ENCODE data around the gene ADCY2. TPM values are rescaled to one million over a fixed set of nuclear protein-coding genes. Genes with fewer than 3 reads are reported as not detected.

ADCY2 gene
- total RNA-seq, 1 experiment from 2014 or later, result 0.21 TPM

- no peak for DNase-seq (ENCODE audit: low read depth in 1 of 2, low spot score in 2 of 2)
- Histone ChIP-seq H3K36me3 (no peaks in the 10 kb centered on the region), H3K9me3 (replicated peaks) (no peaks in the 10 kb centered on the region; the same call in 1 of the 2 replicates), H3K4me1 (replicated peaks) (no peaks in the 10 kb centered on the region), H3K4me3 (no peak overlapping the region), H3K27ac (no peak overlapping the region), H3K27me3 (replicated peaks) (no peaks in the 10 kb centered on the region)
Observed at GRCh38 chr5:7837403-7837802, 441.5 kb downstream of the ADCY2 start.

- no peaks in the 10 kb centered on the region for H3K36me3 ChIP-seq
- peaks cover 6% of the 10 kb centered on the region; the same call in 1 of the 2 replicates for H3K27me3 ChIP-seq (replicated peaks)
- no peaks in the 10 kb centered on the region for H3K4me1 ChIP-seq (replicated peaks)
- no peak overlapping the region for H3K27ac ChIP-seq
- no peaks in the 10 kb centered on the region for H3K9me3 ChIP-seq (replicated peaks)
- no peak for DNase-seq (ENCODE audit: low read depth in 1 of 2, low spot score in 2 of 2)
- no peak overlapping the region for H3K4me3 ChIP-seq
Observed at GRCh38 chr5:7842531-7842930, 446.6 kb downstream of the ADCY2 start.

DNA sequence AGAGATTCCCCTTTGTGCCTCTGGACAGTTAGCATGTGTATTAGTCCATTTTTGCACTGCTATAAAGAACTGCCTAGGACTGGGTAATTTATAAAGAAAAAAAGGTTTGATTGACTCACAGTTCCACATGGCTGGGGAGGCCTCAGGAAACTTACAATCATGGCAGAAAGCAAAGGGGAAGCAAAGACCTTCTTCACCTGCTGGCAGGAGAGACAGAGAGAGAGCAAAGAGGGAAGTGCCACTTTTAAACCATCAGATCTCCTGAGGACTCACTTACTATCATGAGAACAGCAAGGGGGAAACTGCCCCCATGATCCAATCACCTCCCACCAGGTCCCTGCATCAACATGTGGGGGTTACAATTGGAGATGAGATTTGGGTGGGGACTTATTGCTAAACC, 449.0 kb downstream of the ADCY2 start:
- Histone ChIP-seq H3K4me1 (replicated peaks) (no peaks in the 10 kb centered on the region), H3K27me3 (replicated peaks) (peaks cover 10% of the 10 kb centered on the region; the same call in 1 of the 2 replicates), H3K36me3 (no peaks in the 10 kb centered on the region), H3K4me3 (no peak overlapping the region), H3K9me3 (replicated peaks) (no peaks in the 10 kb centered on the region), H3K27ac (no peak overlapping the region)
- no peak for DNase-seq (ENCODE audit: low read depth in 1 of 2, low spot score in 2 of 2)

- Histone ChIP-seq H3K27me3 (replicated peaks) (peaks cover 10% of the 10 kb centered on the region; the same call in 1 of the 2 replicates), H3K36me3 (no peaks in the 10 kb centered on the region), H3K27ac (no peak overlapping the region), H3K9me3 (replicated peaks) (no peaks in the 10 kb centered on the region), H3K4me1 (replicated peaks) (no peaks in the 10 kb centered on the region), H3K4me3 (no peak overlapping the region)
- no peak for DNase-seq (ENCODE audit: low read depth in 1 of 2, low spot score in 2 of 2)
Observed at GRCh38 chr5:7845557-7845956, 449.6 kb downstream of the ADCY2 start.

- DNase-seq (ENCODE audit: low read depth in 1 of 2, low spot score in 2 of 2), result no peak
- peaks cover 17% of the 10 kb centered on the region for H3K27me3 ChIP-seq (replicated peaks)
- H3K27ac ChIP-seq, result no peak overlapping the region
- H3K4me1 ChIP-seq (replicated peaks), result peaks cover 6% of the 10 kb centered on the region
- H3K4me3 ChIP-seq, result no peak overlapping the region
- no peaks in the 10 kb centered on the region for H3K36me3 ChIP-seq
- H3K9me3 ChIP-seq (replicated peaks), result peaks cover 3% of the 10 kb centered on the region
Observed at GRCh38 chr5:7846327-7846726, 450.4 kb downstream of the ADCY2 start.

DNA sequence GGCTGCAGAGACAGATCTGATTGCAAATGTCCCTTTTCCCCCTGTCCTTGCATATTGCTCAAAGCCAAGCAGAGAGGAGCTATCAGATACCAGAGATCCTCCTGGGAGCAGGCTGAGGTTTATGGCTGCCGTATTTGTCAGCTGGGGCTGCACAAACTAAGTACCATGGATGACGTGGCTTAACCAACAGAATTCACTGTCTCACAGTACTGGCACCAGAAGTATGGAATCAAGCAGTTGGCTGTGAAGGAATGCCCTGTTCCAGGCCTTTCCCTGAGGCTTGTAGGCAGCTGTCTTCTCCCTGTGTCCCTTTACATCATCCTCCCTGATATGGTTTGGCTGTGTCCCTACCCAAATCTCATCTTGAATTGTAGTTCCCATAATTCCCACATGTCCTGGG, 452.4 kb downstream of the ADCY2 start:
- H3K4me1 ChIP-seq (replicated peaks), result peaks cover 6% of the 10 kb centered on the region
- H3K27me3 ChIP-seq (replicated peaks), result peaks cover 20% of the 10 kb centered on the region
- H3K36me3 ChIP-seq, result no peaks in the 10 kb centered on the region
- DNase-seq (ENCODE audit: low read depth in 1 of 2, low spot score in 2 of 2), result no peak
- H3K4me3 ChIP-seq, result no peak overlapping the region
- no peak overlapping the region for H3K27ac ChIP-seq
- H3K9me3 ChIP-seq (replicated peaks), result peaks cover 3% of the 10 kb centered on the region

GRCh38 chr5:7849681-7850394, 453.9 kb downstream of the ADCY2 start:
- peaks cover 6% of the 10 kb centered on the region for H3K4me1 ChIP-seq (replicated peaks)
- no peak overlapping the region for H3K4me3 ChIP-seq
- H3K36me3 ChIP-seq, result no peaks in the 10 kb centered on the region
- H3K27ac ChIP-seq, result no peak overlapping the region
- peaks cover 15% of the 10 kb centered on the region for H3K27me3 ChIP-seq (replicated peaks)
- DNase-seq (ENCODE audit: low read depth in 1 of 2, low spot score in 2 of 2), result no peak
- peaks cover 3% of the 10 kb centered on the region for H3K9me3 ChIP-seq (replicated peaks)

GRCh38 chr5:7850395-7851239, 454.7 kb downstream of the ADCY2 start, which contains the start of gene CFAP90:
Gene CFAP90 (minus strand): TSS chr5:7851133. CDS start chr5:7851021, 112 bp downstream.
- peak; percentile 24 to 60 for DNase-seq (ENCODE audit: low read depth in 1 of 2, low spot score in 2 of 2)
- peaks cover 6% of the 10 kb centered on the region for H3K4me1 ChIP-seq (replicated peaks)
- peak within 1 kb of the TSS; percentile 40 for H3K4me3 ChIP-seq
- H3K36me3 ChIP-seq, result no peaks in the 10 kb centered on the region
- H3K9me3 ChIP-seq (replicated peaks), result peaks cover 3% of the 10 kb centered on the region
- H3K27ac ChIP-seq, result no peak within 1 kb of the TSS
- H3K27me3 ChIP-seq (replicated peaks), result peaks cover 15% of the 10 kb centered on the region

GRCh38 chr5:7851240-7851592, 455.3 kb downstream of the ADCY2 start:
- Histone ChIP-seq H3K27ac (no peak overlapping the region), H3K4me1 (replicated peaks) (peaks cover 6% of the 10 kb centered on the region), H3K27me3 (replicated peaks) (peaks cover 15% of the 10 kb centered on the region), H3K4me3 (peak overlapping the region; percentile 40; the same call in 1 of the 2 replicates), H3K36me3 (no peaks in the 10 kb centered on the region), H3K9me3 (replicated peaks) (peaks cover 3% of the 10 kb centered on the region)
- no peak for DNase-seq (ENCODE audit: low read depth in 1 of 2, low spot score in 2 of 2)

- no peak overlapping the region for H3K27ac ChIP-seq
- no peak for DNase-seq (ENCODE audit: low read depth in 1 of 2, low spot score in 2 of 2)
- no peak overlapping the region for H3K4me3 ChIP-seq
- H3K36me3 ChIP-seq, result no peaks in the 10 kb centered on the region
- H3K27me3 ChIP-seq (replicated peaks), result peaks cover 15% of the 10 kb centered on the region
- H3K9me3 ChIP-seq (replicated peaks), result peaks cover 3% of the 10 kb centered on the region
- peaks cover 6% of the 10 kb centered on the region for H3K4me1 ChIP-seq (replicated peaks)
Observed at GRCh38 chr5:7851617-7852289, 455.8 kb downstream of the ADCY2 start.

GRCh38 chr5:7852542-7852941, 456.6 kb downstream of the ADCY2 start:
- DNase-seq (ENCODE audit: low read depth in 1 of 2, low spot score in 2 of 2), result no peak
- Histone ChIP-seq H3K36me3 (no peaks in the 10 kb centered on the region), H3K27me3 (replicated peaks) (peaks cover 14% of the 10 kb centered on the region; the same call in 1 of the 2 replicates), H3K4me3 (no peak overlapping the region), H3K9me3 (replicated peaks) (peaks cover 3% of the 10 kb centered on the region), H3K27ac (no peak overlapping the region), H3K4me1 (replicated peaks) (peaks cover 6% of the 10 kb centered on the region)

- no peak for DNase-seq (ENCODE audit: low read depth in 1 of 2, low spot score in 2 of 2)
- Histone ChIP-seq H3K36me3 (0 out of 2 replicates have a peak, but pooled peaks cover 2% of the 10 kb centered on the region), H3K27ac (no peak overlapping the region), H3K9me3 (replicated peaks) (peaks cover 3% of the 10 kb centered on the region), H3K4me3 (no peak overlapping the region), H3K4me1 (replicated peaks) (peaks cover 6% of the 10 kb centered on the region), H3K27me3 (replicated peaks) (peaks cover 10% of the 10 kb centered on the region; the same call in 1 of the 2 replicates)
Observed at GRCh38 chr5:7852988-7853387, 457.1 kb downstream of the ADCY2 start.

GRCh38 chr5:7855611-7856010, 459.7 kb downstream of the ADCY2 start:
- Histone ChIP-seq H3K4me3 (no peak overlapping the region), H3K9me3 (replicated peaks) (peaks cover 3% of the 10 kb centered on the region), H3K27ac (no peak overlapping the region), H3K4me1 (replicated peaks) (peaks cover 6% of the 10 kb centered on the region), H3K36me3 (peaks cover 24% of the 10 kb centered on the region), H3K27me3 (replicated peaks) (peaks cover 10% of the 10 kb centered on the region; the same call in 1 of the 2 replicates)
- DNase-seq (ENCODE audit: low read depth in 1 of 2, low spot score in 2 of 2), result no peak

All from SJSA1 (cell line).